Measurements from ENCODE around the gene NUP58.

GRCh38 chr13:25291691-25292090, 9.7 kb upstream of the NUP58 start:
- TF ChIP-seq EZH2 (IDR thresholded peaks at IDR 0.05; ENCODE audit: borderline replicate concordance, low read length): no peak
- TF ChIP-seq, protein P1, sequence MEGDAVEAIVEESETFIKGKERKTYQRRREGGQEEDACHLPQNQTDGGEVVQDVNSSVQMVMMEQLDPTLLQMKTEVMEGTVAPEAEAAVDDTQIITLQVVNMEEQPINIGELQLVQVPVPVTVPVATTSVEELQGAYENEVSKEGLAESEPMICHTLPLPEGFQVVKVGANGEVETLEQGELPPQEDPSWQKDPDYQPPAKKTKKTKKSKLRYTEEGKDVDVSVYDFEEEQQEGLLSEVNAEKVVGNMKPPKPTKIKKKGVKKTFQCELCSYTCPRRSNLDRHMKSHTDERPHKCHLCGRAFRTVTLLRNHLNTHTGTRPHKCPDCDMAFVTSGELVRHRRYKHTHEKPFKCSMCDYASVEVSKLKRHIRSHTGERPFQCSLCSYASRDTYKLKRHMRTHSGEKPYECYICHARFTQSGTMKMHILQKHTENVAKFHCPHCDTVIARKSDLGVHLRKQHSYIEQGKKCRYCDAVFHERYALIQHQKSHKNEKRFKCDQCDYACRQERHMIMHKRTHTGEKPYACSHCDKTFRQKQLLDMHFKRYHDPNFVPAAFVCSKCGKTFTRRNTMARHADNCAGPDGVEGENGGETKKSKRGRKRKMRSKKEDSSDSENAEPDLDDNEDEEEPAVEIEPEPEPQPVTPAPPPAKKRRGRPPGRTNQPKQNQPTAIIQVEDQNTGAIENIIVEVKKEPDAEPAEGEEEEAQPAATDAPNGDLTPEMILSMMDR (IDR thresholded peaks at IDR 0.05; ENCODE audit: low read length): no peak

All from OCI-LY1 (cell line).